A673 (cell line): ENCODE measurements around the gene TCP11.

Experiments
- EZH2 ChIP-seq: fragments of 200-600 bp; sonication (generic); IDR thresholded peaks from 2 replicates; pipeline ENCODE4 v1.6.1; 2017; ENCODE audit warnings: borderline replicate concordance, low read depth, mild to moderate bottlenecking, mixed read lengths, antibody characterized with exemption, low read length; ENCODE audit not compliant: poor library complexity, severe bottlenecking
- TF ChIP-seq, protein P1 (sequence below): fragments of 300-800, 200-600 bp; sonication (generic); conservative IDR thresholded peaks from 2 replicates; pipeline ENCODE4 v1.5.1; 2017; ENCODE audit warnings: low read depth, mild to moderate bottlenecking, antibody characterized with exemption, low read length, moderate library complexity, mixed read lengths

DNA sequence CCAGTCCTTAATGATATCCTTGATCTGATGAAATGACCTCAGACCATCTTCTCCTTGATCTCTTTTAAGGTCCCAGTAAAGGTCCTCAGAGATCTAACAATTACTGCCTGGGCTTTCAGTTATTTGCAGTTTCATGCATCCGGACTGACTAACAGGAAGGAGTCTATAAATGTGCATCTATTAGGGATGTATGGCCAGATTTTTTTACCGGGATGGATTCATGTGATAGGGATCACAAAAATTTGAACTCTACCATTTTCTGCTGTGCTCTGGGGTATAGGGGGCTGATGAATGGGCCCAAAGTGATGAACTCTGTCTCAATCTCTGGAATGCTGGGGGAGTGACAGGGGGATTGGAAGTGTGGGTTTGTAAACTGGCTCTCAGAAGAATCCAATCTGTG is 36.5 kb upstream of the TCP11 start:
- TF ChIP-seq, protein P1, sequence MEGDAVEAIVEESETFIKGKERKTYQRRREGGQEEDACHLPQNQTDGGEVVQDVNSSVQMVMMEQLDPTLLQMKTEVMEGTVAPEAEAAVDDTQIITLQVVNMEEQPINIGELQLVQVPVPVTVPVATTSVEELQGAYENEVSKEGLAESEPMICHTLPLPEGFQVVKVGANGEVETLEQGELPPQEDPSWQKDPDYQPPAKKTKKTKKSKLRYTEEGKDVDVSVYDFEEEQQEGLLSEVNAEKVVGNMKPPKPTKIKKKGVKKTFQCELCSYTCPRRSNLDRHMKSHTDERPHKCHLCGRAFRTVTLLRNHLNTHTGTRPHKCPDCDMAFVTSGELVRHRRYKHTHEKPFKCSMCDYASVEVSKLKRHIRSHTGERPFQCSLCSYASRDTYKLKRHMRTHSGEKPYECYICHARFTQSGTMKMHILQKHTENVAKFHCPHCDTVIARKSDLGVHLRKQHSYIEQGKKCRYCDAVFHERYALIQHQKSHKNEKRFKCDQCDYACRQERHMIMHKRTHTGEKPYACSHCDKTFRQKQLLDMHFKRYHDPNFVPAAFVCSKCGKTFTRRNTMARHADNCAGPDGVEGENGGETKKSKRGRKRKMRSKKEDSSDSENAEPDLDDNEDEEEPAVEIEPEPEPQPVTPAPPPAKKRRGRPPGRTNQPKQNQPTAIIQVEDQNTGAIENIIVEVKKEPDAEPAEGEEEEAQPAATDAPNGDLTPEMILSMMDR = no peak
- no peak for TF ChIP-seq EZH2
